LHCN-M2 (cell line): Measurements from ENCODE around the gene ZNF185. TPM values are rescaled to one million over a fixed set of nuclear protein-coding genes. Genes with fewer than 3 reads are reported as not detected.

Source experiments
- total RNA-seq: library from RNA; depleted of rRNA; stranded (reverse); fragments of >200 nt; gene quantifications from 2 replicates; pipeline ENCODE4 v1.2.3, GENCODE V29; 2014; rRNA removed

ZNF185 gene
- total RNA-seq, 1 experiment from 2014 or later, result 0.92 TPM

Other genes starting within 250 kb of the ZNF185 start
- not detected in 2 replicates for gene MAGEA3, start 199.3 kb upstream of the ZNF185 start, total RNA-seq
- gene CSAG2, start 188.8 kb upstream of the ZNF185 start, total RNA-seq, result not detected in 2 replicates
- gene MAGEA2B, start 183.4 kb upstream of the ZNF185 start, total RNA-seq, result not detected in 2 replicates
- gene CSAG1, start 164.3 kb upstream of the ZNF185 start, total RNA-seq, result not detected in 2 replicates
- gene MAGEA12, start 164.3 kb upstream of the ZNF185 start, total RNA-seq, result not detected in 2 replicates
- not detected in 2 replicates for gene MAGEA2, start 144.2 kb upstream of the ZNF185 start, total RNA-seq
- gene CSAG3, start 138.8 kb upstream of the ZNF185 start, total RNA-seq, result not detected in 2 replicates
- not detected in 2 replicates for gene MAGEA6, start 128.4 kb upstream of the ZNF185 start, total RNA-seq
- 48.7 and 52.2 TPM in 2 replicates for gene CETN2, start 67.3 kb upstream of the ZNF185 start, total RNA-seq
- gene NSDHL, start 67.0 kb upstream of the ZNF185 start, total RNA-seq, result 14.1 and 15.6 TPM in 2 replicates
- gene PNMA5, start 96.0 kb downstream of the ZNF185 start, total RNA-seq, result not detected in 2 replicates
- not detected in 2 replicates for gene PNMA3, start 158.4 kb downstream of the ZNF185 start, total RNA-seq
- gene PNMA6A, start 174.4 kb downstream of the ZNF185 start, total RNA-seq, result not detected in 2 replicates